HCT116 (cell line): ENCODE measurements around the gene TOX3. TPM values are rescaled to one million over a fixed set of nuclear protein-coding genes. Genes with fewer than 3 reads are reported as not detected.

Experiments
- ATAC-seq: fragments of 200-7000 bp; cut with Tn5 transposase; 2 replicates; pipeline ENCODE4 v1.9.1; 2020; ENCODE audit warnings: mild to moderate bottlenecking, moderate library complexity
- BruUV-seq: library from RNA; stranded (reverse); fragments of 400-500 nt; replicated peaks from 2 replicates; lab custom pipeline; 2021; lab: Mats Ljungman, UMichigan
- CTCF ChIA-PET: fragments of 300-600 bp; sonication (Branson Sonifier 250); formaldehyde crosslinking; loops from one replicate; lab custom pipeline; 2021; ENCODE audit warnings: antibody characterized with exemption; lab: Charles Lee
- POLR2A ChIA-PET: fragments of 300-600, 350-600 bp; sonication (Branson Sonifier 250); formaldehyde crosslinking; loops from one replicate; lab custom pipeline; 2021; ENCODE audit warnings: antibody characterized with exemption; lab: Charles Lee
- RAD21 ChIA-PET, 2 experiments: fragments of 300-600 bp; sonication (Branson Sonifier 250); formaldehyde crosslinking; loops; one replicate each; lab custom pipeline; 2023; ENCODE audit warnings: low total read pairs in 2 of 2; ENCODE audit not compliant: uncharacterized antibody in 2 of 2, unreplicated experiment in 2 of 2, low non-redundant PET in 1 of 2; lab: Charles Lee
- DNase-seq: peaks from one replicate; pipeline ENCODE4 v3.0.0-alpha.2; 2010; ENCODE audit warnings: low read depth, low spot score
- H2AFZ ChIP-seq: fragments of 200-600 bp; shearing (Covaris generic), sonication (generic); 2 replicates; pipeline ENCODE4 v1.6.1; 2017; ENCODE audit warnings: low read depth, mixed run types, mixed read lengths, antibody characterized with exemption, low read length; ENCODE audit not compliant: poor library complexity, severe bottlenecking
- H3K27ac ChIP-seq: 2 replicates; pipeline ENCODE4 v1.5.1; 2012; ENCODE audit warnings: low read depth, low read length
- H3K27me3 ChIP-seq: fragments of 200-600 bp; sonication (generic); 2 replicates; pipeline ENCODE4 v1.6.1; 2016; ENCODE audit warnings: mixed run types, low read length, mixed read lengths; ENCODE audit not compliant: insufficient read depth
- H3K36me3 ChIP-seq, 2 experiments: fragments of 200-500 bp in 1 of 2; fragments of 200-600 bp in 1 of 2; sonication (Bioruptor generic) in 1 of 2; sonication (generic) in 1 of 2; 2 replicates each; pipeline versions ENCODE4 v1.5.1 to v1.6.1; 2014 to 2016; ENCODE audit warnings: low read length in 2 of 2, inconsistent platforms in 1 of 2, mixed read lengths in 1 of 2, mixed run types in 1 of 2; ENCODE audit not compliant: insufficient read depth in 2 of 2, control insufficient read depth in 1 of 2
- H3K4me1 ChIP-seq, 2 experiments: fragments of 200-600 bp in 1 of 2; sonication (generic) in 1 of 2; 2 replicates each; pipeline versions ENCODE4 v1.5.1 to v1.6.1; 2012 to 2017; ENCODE audit warnings: low read length in 2 of 2, inconsistent platforms in 1 of 2, mild to moderate bottlenecking in 1 of 2, mixed read lengths in 1 of 2, mixed run types in 1 of 2, moderate library complexity in 1 of 2; ENCODE audit not compliant: insufficient read depth in 2 of 2, control insufficient read depth in 1 of 2
- H3K4me2 ChIP-seq: fragments of 200-600 bp; sonication (generic); 2 replicates; pipeline ENCODE4 v1.6.1; 2017; ENCODE audit warnings: mixed run types, low read length, mixed read lengths
- H3K4me3 ChIP-seq, 2 experiments: fragments of 200-600 bp in 1 of 2; sonication (generic) in 1 of 2; replicated peaks in 1 of 2; 2 replicates each; pipeline ENCODE4 v1.5.1; 2011 to 2016; ENCODE audit warnings: low read length in 2 of 2, control low read depth in 1 of 2, low read depth in 1 of 2, mild to moderate bottlenecking in 1 of 2, mixed read lengths in 1 of 2, mixed run types in 1 of 2
- H3K79me2 ChIP-seq: fragments of 200-600 bp; sonication (generic); 2 replicates; pipeline ENCODE4 v1.6.1; 2017; ENCODE audit warnings: mild to moderate bottlenecking, mixed run types, low read length, moderate library complexity, mixed read lengths; ENCODE audit not compliant: insufficient read depth
- H3K9ac ChIP-seq: fragments of 200-600 bp; sonication (generic); 2 replicates; pipeline ENCODE4 v1.6.1; 2016; ENCODE audit warnings: low read length, mixed read lengths
- H3K9me2 ChIP-seq: fragments of 200-600 bp; sonication (generic), shearing (Covaris generic); 2 replicates; pipeline ENCODE4 v1.6.1; 2017; ENCODE audit warnings: mixed run types, mild to moderate bottlenecking, moderate library complexity; ENCODE audit not compliant: insufficient read depth
- H3K9me3 ChIP-seq, 2 experiments: fragments of 200-500 bp in 1 of 2; fragments of 200-600 bp in 1 of 2; sonication (Bioruptor generic) in 1 of 2; sonication (generic) in 1 of 2; 2 replicates each; pipeline ENCODE4 v1.6.1; 2014 to 2017; ENCODE audit warnings: low read length in 2 of 2, mixed read lengths in 2 of 2, inconsistent platforms in 1 of 2, low read depth in 1 of 2, mild to moderate bottlenecking in 1 of 2, mixed run types in 1 of 2, moderate library complexity in 1 of 2; ENCODE audit not compliant: control insufficient read depth in 1 of 2, insufficient read depth in 1 of 2
- H4K20me1 ChIP-seq: fragments of 200-600 bp; sonication (generic), shearing (Covaris generic); 2 replicates; pipeline ENCODE4 v1.6.1; 2017; ENCODE audit warnings: mixed run types, mild to moderate bottlenecking, moderate library complexity; ENCODE audit not compliant: insufficient read depth
- ATF3 ChIP-seq: IDR thresholded peaks from 2 replicates; pipeline ENCODE4 v1.6.1; 2012
- CBX3 ChIP-seq: IDR thresholded peaks from 2 replicates; pipeline ENCODE4 v1.6.1; 2012; ENCODE audit warnings: low read depth
- CEBPB ChIP-seq: IDR thresholded peaks from 2 replicates; pipeline ENCODE4 v1.6.1; 2012; ENCODE audit warnings: low read depth
- EGR1 ChIP-seq: IDR thresholded peaks from 2 replicates; pipeline ENCODE4 v1.6.1; 2012; ENCODE audit warnings: low read depth
- EZH2 ChIP-seq: fragments of 200-600 bp; sonication (generic); IDR thresholded peaks from 2 replicates; pipeline ENCODE4 v1.6.1; 2017; ENCODE audit warnings: antibody characterized with exemption, mixed run types
- FOSL1 ChIP-seq: IDR thresholded peaks from 2 replicates; pipeline ENCODE4 v1.6.1; 2012; ENCODE audit warnings: low read depth
- JUND ChIP-seq: IDR thresholded peaks from 2 replicates; pipeline ENCODE4 v1.6.1; 2012
- POLR2A ChIP-seq: IDR thresholded peaks from 2 replicates; pipeline ENCODE4 v1.7.0; 2011; ENCODE audit warnings: borderline replicate concordance; ENCODE audit not compliant: insufficient read depth, insufficient read length; ENCODE audit errors: extremely low read depth
- POLR2AphosphoS5 ChIP-seq: IDR thresholded peaks from 2 replicates; pipeline ENCODE4 v1.6.1; 2011; ENCODE audit warnings: mild to moderate bottlenecking, low read depth, low read length, moderate library complexity
- RAD21 ChIP-seq: IDR thresholded peaks from 2 replicates; pipeline ENCODE4 v1.6.1; 2012; ENCODE audit warnings: low read depth, mild to moderate bottlenecking
- REST ChIP-seq: IDR thresholded peaks from 2 replicates; pipeline ENCODE4 v1.6.1; 2012; ENCODE audit warnings: low read depth
- SRF ChIP-seq: IDR thresholded peaks from 2 replicates; pipeline ENCODE4 v1.6.1; 2012; ENCODE audit warnings: low read depth
- TCF7L2 ChIP-seq: IDR thresholded peaks from 2 replicates; pipeline ENCODE4 v1.7.0; 2011; ENCODE audit warnings: borderline replicate concordance, inconsistent platforms; ENCODE audit not compliant: insufficient read depth, insufficient read length; ENCODE audit errors: extremely low read depth
- YY1 ChIP-seq: IDR thresholded peaks from 2 replicates; pipeline ENCODE4 v1.6.1; 2011; ENCODE audit warnings: low read length, low read depth, moderate library complexity, mild to moderate bottlenecking; ENCODE audit not compliant: insufficient replicate concordance; ENCODE audit errors: extremely low read depth
- ZFX ChIP-seq: fragments of 450-650 bp; IDR thresholded peaks from 2 replicates; pipeline ENCODE4 v1.6.1; 2017
- ZNF274 ChIP-seq: fragments of 200-500 bp; sonication (Bioruptor generic); IDR thresholded peaks from 2 replicates; pipeline ENCODE4 v1.6.1; 2014; ENCODE audit warnings: mild to moderate bottlenecking, low read depth, low read length, inconsistent platforms
- intact Hi-C: fragments of 100-400 bp; cut with micrococcal nuclease; formaldehyde crosslinking; loops from 2 replicates; pipeline ENCODE4 v1.10.0; 2022
- total RNA-seq: library from RNA; stranded (reverse); gene quantifications from one replicate; pipeline ENCODE4 v1.2.1, GENCODE V29; 2021; ENCODE audit not compliant: unreplicated experiment

The TOX3 gene
- total RNA-seq, 1 experiment from 2014 or later = not detected

- no peak for TF ChIP-seq CBX3
- TF ChIP-seq, all 23 proteins: peak for 0
Measured at GRCh38 chr16:52570495-52571091, 23.6 kb upstream of the TOX3 start (continued).

DNA sequence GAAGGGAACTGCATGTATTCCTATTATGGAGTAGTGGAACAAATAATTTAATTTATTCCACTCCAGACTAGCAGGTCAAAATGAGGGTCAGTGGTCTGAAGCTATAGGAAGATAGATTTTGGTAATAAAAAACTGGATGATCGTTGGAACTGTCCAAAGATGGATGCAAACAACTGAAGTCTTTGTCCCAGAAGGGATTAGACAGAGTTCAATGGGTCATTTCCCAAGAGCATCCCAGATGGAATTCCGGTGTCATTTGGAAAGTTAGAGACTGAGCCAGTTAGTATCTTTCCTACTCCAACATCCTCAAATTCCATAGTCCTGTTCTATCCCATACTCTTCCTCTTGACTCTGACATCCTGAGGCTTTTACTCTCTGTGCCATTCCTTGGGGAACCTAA is 22.8 kb upstream of the TOX3 start:
- no peak overlapping the region for H3K4me2 ChIP-seq
- ChIA-PET POLR2A (no interaction called here), RAD21 (no interaction called here), CTCF (no interaction called here)
- no peaks in the 10 kb centered on the region for H3K36me3 ChIP-seq
- peaks cover 0 to 4% of the 10 kb centered on the region in 2 experiments; a peak in 2 of 4 replicates for H3K9me3 ChIP-seq
- no peaks in the 10 kb centered on the region for H3K79me2 ChIP-seq
- DNase-seq = no peak
- H3K4me3 ChIP-seq = no peak overlapping the region
- no TSS peak for BruUV-seq
- no peak for ATAC-seq
- no peak overlapping the region for H3K27ac ChIP-seq
- intact Hi-C loops = no loop called here
- no peaks in the 10 kb centered on the region for H3K9me2 ChIP-seq
- no peaks in the 10 kb centered on the region for H3K27me3 ChIP-seq
- H3K4me1 ChIP-seq = no peaks in the 10 kb centered on the region
- no peak for TF ChIP-seq YY1
- no peak for TF ChIP-seq ZFX
- H2AFZ ChIP-seq = no peak overlapping the region
- H3K9ac ChIP-seq = no peak overlapping the region
- no peaks in the 10 kb centered on the region for H4K20me1 ChIP-seq

DNA sequence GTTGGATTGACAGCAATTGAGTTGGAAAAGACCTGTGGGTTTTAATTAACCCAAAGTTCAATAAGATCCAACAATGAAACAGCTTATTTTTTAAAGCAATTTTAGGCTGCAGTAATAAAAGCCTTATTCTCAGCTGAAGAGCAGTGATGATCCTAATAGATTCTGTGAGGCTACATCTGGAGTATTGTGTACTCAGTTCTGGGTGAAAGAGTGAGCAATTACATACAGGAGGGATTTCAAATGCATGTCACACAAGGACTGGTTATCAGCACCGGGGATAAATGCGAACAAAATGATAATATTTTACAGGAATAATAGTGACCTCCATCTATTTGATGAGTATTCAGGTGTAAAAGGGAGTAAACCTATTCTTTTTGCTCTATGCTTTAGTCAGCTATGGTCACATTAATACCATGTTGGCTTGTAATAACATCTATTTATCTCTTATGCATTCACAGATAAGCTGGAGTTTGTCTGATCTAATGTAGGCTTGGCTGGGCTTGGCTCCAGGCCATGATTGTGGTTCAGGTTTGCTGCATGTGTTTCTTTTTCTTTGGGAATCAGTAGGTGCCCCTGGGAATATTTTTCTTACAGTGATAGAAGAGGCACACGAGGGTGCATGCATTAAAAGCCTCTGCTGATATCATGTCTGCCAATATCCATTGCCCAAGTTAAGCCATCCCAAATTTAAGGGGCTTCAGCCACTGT is 22.2 kb upstream of the TOX3 start:
- ChIA-PET POLR2A (no interaction called here), CTCF (no interaction called here), RAD21 (no interaction called here)
- H3K4me2 ChIP-seq = no peak overlapping the region
- H3K9me3 ChIP-seq = peaks cover 0 to 4% of the 10 kb centered on the region in 2 experiments; a peak in 2 of 4 replicates
- no peaks in the 10 kb centered on the region for H3K9me2 ChIP-seq
- no TSS peak for BruUV-seq
- no peaks in the 10 kb centered on the region for H3K4me1 ChIP-seq
- no peak for ATAC-seq
- no peak overlapping the region for H3K27ac ChIP-seq
- no peaks in the 10 kb centered on the region for H3K36me3 ChIP-seq
- no peak overlapping the region for H2AFZ ChIP-seq
- no peak overlapping the region for H3K4me3 ChIP-seq
- H4K20me1 ChIP-seq = no peaks in the 10 kb centered on the region
- intact Hi-C loops = no loop called here
- no peaks in the 10 kb centered on the region for H3K27me3 ChIP-seq
- no peaks in the 10 kb centered on the region for H3K79me2 ChIP-seq
- no peak for DNase-seq
- no peak overlapping the region for H3K9ac ChIP-seq
- TF ChIP-seq EZH2 = no peak
- no peak for TF ChIP-seq ZNF274
- no peak for TF ChIP-seq SRF
- TF ChIP-seq CEBPB = no peak
- no peak for TF ChIP-seq TCF7L2
- TF ChIP-seq CBX3 = no peak
- no peak for TF ChIP-seq FOSL1
- no peak for TF ChIP-seq POLR2A
- no peak for TF ChIP-seq POLR2AphosphoS5
- no peak for TF ChIP-seq ATF3
- no peak for TF ChIP-seq EGR1
- no peak for TF ChIP-seq REST
- TF ChIP-seq RAD21 = no peak
- no peak for TF ChIP-seq JUND
- no peak for TF ChIP-seq ZFX
